Measurements from ENCODE around the gene STAC3.
A peak's percentile ranks its signal among the peaks of the same experiment; 100 is the strongest.

STAC3 gene

DNA sequence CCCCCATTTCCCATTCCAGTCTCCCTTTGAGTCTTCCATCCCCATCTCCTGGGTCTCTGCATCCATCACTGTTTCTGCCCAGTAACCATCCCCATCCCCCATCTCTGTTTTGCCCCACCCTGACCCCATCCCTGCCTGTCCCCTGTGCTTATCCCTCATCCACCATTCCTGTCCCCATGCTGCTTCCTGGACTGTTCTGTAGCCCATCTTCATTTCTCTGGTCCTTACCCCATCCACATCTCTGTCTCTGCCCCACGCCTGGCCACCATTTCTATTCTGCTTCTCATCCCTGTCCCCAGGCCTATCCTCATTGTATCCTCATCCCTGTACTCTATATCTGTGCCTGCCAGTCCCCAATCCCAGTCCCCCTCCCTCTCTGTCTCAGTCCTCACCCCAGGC lies 30.2 kb downstream of the STAC3 start:
- peaks cover 78 to 97% of the 10 kb centered on the region in 2 donors for H3K27me3 ChIP-seq (ENCODE audit: control insufficient read depth in 1 of 2, insufficient read depth in 2 of 2, low read length in 2 of 2)
- no peak overlapping the region for H3K4me3 ChIP-seq (ENCODE audit: low read length in 2 of 2)
- H3K36me3 ChIP-seq (ENCODE audit: control insufficient read depth in 2 of 2, insufficient read depth in 2 of 2, low read length in 2 of 2), result no peaks in the 10 kb centered on the region
- H3K9me3 ChIP-seq (ENCODE audit: control insufficient read depth in 2 of 2, low read length in 2 of 2), result no peaks in the 10 kb centered on the region
- H3K9ac ChIP-seq (ENCODE audit: low read length in 2 of 2), result no peak overlapping the region
- no peak overlapping the region for H3K27ac ChIP-seq (ENCODE audit: low read length)
- peaks cover 22% of the 10 kb centered on the region for H3K4me1 ChIP-seq (ENCODE audit: control insufficient read depth, insufficient read depth, low read length)

DNA sequence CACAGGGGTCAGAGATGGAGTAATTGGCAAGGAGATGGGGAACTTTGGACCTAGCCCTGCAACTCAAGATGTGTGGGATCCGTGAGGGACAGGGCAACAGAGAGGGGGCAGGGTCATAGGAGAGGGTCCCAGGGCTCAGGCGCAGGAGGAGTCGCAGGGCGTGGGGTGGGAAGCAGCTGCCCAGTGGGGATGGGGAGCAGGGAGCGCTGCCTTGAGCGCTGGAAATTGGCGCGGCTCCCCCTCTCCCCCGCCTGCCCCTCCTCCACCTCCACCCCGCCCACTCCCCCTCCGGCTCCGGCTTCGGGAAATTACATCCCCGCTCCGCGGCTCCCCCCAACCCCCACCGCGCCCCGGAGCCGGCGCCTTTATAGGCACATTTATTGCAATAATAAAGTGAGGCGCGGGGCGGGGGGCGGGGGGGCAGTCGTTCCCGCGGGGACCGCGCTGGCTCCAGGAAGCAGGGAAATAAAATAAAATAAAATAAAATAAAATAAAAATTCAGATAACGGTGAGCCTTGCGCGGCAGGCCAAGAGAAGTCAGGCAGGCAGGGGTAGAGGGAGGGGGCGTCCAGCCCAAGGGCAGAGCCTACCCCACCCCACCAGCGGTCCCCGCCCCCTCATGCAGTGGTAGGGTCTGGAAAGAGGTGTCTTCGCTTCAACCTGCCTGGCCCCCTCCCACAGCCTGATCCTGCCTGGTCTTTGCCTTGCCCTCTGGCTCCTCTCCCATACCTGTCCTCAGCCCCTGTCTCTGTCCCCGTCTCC lies 30.8 kb downstream of the STAC3 start:
- peaks cover 80 to 97% of the 10 kb centered on the region in 2 donors for H3K27me3 ChIP-seq (ENCODE audit: control insufficient read depth in 1 of 2, insufficient read depth in 2 of 2, low read length in 2 of 2)
- H3K4me1 ChIP-seq (ENCODE audit: control insufficient read depth, insufficient read depth, low read length), result peaks cover 26% of the 10 kb centered on the region
- H3K27ac ChIP-seq (ENCODE audit: low read length), result no peak overlapping the region

DNA sequence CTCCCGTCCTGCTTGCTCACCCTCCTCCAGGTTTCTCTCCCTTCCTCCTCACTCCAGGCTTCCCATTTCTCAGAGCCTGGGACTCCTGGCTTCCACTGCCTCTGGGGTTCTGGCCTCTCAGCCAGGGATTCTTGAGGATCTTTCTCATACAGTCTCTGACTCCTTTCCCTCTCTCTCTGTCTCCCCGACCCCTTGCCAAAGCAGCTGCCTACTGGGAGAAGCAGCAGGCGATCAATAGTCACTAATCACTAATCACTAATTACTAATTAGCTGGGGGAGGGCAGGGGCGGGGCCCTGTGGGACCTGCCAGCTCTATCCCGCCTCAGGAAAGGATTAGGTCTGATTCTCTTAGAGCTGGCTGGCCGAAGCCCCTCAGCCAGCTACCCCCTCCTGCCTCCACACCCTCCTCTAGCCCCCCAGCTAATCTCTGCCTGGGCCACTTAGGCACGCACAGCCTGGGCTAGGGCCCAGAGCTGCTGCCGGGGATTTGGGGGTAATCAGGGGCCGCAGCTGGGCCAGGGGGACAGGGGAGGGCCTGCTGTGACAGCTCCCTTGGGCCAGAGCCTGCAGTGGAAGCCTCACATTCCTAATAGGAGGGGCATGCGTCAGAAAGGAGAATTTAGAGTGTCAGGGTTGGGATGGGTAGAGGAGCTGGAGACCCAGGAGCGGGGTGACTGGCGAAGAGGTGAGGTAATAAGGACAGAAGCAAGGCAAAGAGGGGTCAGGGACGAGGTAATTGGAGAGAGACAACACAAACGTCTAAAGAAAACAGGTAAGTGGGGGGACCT lies 31.6 kb downstream of the STAC3 start:
- no peaks in the 10 kb centered on the region for H3K9me3 ChIP-seq (ENCODE audit: control insufficient read depth in 2 of 2, low read length in 2 of 2)
- H3K27ac ChIP-seq (ENCODE audit: low read length), result no peak overlapping the region
- H3K9ac ChIP-seq (ENCODE audit: low read length in 2 of 2), result no peak overlapping the region
- H3K36me3 ChIP-seq (ENCODE audit: control insufficient read depth in 2 of 2, insufficient read depth in 2 of 2, low read length in 2 of 2), result no peaks in the 10 kb centered on the region
- peaks cover 27% of the 10 kb centered on the region for H3K4me1 ChIP-seq (ENCODE audit: control insufficient read depth, insufficient read depth, low read length)
- peaks cover 80 to 97% of the 10 kb centered on the region in 2 donors for H3K27me3 ChIP-seq (ENCODE audit: control insufficient read depth in 1 of 2, insufficient read depth in 2 of 2, low read length in 2 of 2)
- H3K4me3 ChIP-seq (ENCODE audit: low read length in 2 of 2), result no peak overlapping the region

More for the DNA sequence above, 30.8 kb downstream of the STAC3 start:
- H3K9me3 ChIP-seq (ENCODE audit: control insufficient read depth in 2 of 2, low read length in 2 of 2), result no peaks in the 10 kb centered on the region
- H3K9ac ChIP-seq (ENCODE audit: low read length in 2 of 2), result no peak overlapping the region
- no peaks in the 10 kb centered on the region for H3K36me3 ChIP-seq (ENCODE audit: control insufficient read depth in 2 of 2, insufficient read depth in 2 of 2, low read length in 2 of 2)
- no peak overlapping the region for H3K4me3 ChIP-seq (ENCODE audit: low read length in 2 of 2)

DNA sequence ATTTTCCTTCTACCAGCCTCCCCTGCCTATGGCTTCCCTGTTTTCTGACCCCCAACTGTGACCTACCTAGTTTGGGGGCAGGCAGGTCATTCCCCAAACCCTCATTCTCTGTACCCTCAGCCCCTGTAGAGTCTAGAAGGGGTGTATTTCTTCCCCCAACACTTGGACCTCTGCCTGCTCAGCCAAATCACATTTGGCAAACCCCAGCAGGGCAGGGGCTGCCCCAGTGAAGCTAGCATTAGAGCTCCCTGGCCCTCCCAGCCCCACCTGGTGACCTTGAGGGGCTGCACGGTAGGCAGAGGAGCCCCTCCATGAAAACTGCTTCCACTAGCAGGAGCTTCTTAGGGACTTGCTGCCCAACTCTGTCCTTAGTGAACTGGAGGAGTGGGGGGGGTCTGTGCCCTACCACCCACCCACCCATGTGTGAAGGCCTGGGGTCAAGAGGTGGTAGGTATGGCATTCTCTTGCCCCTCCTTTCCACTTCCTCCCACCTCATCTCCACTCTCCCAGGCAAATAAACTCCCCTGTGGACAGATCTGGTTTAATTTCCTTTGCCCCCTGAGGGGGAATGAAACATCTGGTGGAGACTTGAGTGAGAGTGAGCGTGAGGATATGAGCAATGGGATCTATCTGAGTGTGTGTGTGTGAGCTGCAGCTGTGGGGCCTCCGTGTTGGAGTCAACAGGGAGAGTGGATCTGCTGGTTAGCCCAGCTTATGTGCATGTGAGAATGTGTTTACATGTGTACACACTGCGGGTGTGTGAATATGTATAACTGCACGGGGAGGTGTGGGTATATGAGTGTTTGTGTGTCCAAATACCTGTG lies 32.7 kb downstream of the STAC3 start:
- Histone ChIP-seq H3K9ac (ENCODE audit: low read length in 2 of 2) (no peak overlapping the region), H3K9me3 (ENCODE audit: control insufficient read depth in 2 of 2, low read length in 2 of 2) (no peaks in the 10 kb centered on the region), H3K4me1 (ENCODE audit: control insufficient read depth, insufficient read depth, low read length) (peaks cover 36% of the 10 kb centered on the region), H3K4me3 (ENCODE audit: low read length in 2 of 2) (no peak overlapping the region), H3K27ac (ENCODE audit: low read length) (no peak overlapping the region), H3K36me3 (ENCODE audit: control insufficient read depth in 2 of 2, insufficient read depth in 2 of 2, low read length in 2 of 2) (no peaks in the 10 kb centered on the region), H3K27me3 (ENCODE audit: control insufficient read depth in 1 of 2, insufficient read depth in 2 of 2, low read length in 2 of 2) (peaks cover 73 to 88% of the 10 kb centered on the region in 2 donors)

DNA sequence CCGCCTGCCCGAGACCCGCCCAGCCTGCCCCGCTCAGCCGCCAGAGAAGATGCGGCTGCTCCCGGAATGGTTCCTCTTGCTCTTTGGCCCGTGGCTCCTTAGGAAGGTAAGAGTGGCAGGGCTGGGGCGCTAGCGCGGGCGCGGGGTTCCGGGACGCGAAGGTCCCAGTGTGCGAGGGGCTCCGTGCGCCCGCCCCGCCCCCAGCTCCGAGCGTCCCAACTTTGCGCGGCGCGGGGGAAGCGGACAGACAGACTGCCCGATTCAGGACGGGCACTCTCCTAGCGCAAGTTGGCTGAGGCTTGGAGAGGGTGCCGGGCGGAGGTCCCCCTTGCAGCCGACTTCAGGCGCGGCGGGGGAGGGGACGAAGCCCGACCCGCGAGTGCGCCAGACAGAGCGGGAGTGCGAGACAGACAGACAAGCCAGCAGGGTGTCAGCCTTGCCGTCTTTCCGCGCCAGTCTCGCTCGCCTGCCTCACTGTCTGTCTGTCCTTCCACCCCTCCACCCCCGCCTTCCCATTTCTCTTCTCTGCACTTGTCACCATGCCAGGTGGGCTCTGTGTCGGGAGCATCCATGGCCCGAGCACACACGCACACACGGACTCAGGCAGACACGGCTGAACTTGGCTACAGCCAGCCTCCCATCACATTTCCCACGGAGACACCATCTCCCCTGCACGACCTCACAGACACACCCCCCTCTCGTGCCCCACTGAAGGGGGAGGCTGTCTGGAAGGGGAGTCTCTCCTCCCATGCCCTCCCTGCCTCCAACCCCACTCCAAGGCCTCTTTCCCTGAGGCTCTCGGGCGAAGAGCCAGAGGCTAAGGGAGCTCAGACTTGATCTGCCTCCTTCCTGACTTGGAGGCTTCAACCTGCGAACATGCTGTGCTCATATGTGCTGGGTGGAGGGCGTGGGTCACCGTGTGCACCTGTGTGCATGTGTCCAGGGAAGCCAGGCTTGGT lies 33.8 kb downstream of the STAC3 start:
- Histone ChIP-seq H3K9ac (ENCODE audit: low read length in 2 of 2) (no peak overlapping the region), H3K27ac (ENCODE audit: low read length) (no peak overlapping the region), H3K4me1 (ENCODE audit: control insufficient read depth, insufficient read depth, low read length) (peaks cover 36% of the 10 kb centered on the region), H3K27me3 (ENCODE audit: control insufficient read depth in 1 of 2, insufficient read depth in 2 of 2, low read length in 2 of 2) (peaks cover 64 to 78% of the 10 kb centered on the region in 2 donors), H3K4me3 (ENCODE audit: low read length in 2 of 2) (peak overlapping the region; percentile 53 to 66), H3K9me3 (ENCODE audit: control insufficient read depth in 2 of 2, low read length in 2 of 2) (no peaks in the 10 kb centered on the region), H3K36me3 (ENCODE audit: control insufficient read depth in 2 of 2, insufficient read depth in 2 of 2, low read length in 2 of 2) (peaks cover 0 to 2% of the 10 kb centered on the region in 2 donors)

- Histone ChIP-seq H3K27ac (ENCODE audit: low read length) (no peak within 1 kb of the TSS), H3K4me3 (ENCODE audit: low read length in 2 of 2) (peak within 1 kb of the TSS; percentile 53 to 66), H3K9ac (ENCODE audit: low read length in 2 of 2) (no peak within 1 kb of the TSS), H3K27me3 (ENCODE audit: control insufficient read depth in 1 of 2, insufficient read depth in 2 of 2, low read length in 2 of 2) (peaks cover 55 to 68% of the 10 kb centered on the region in 2 donors), H3K9me3 (ENCODE audit: control insufficient read depth in 2 of 2, low read length in 2 of 2) (no peaks in the 10 kb centered on the region), H3K36me3 (ENCODE audit: control insufficient read depth in 2 of 2, insufficient read depth in 2 of 2, low read length in 2 of 2) (peaks cover 0 to 6% of the 10 kb centered on the region in 2 donors), H3K4me1 (ENCODE audit: control insufficient read depth, insufficient read depth, low read length) (peaks cover 36% of the 10 kb centered on the region)
Measured at GRCh38 chr12:57216014-57216911, 34.7 kb downstream of the STAC3 start, which contains the start of gene NXPH4. TSS of gene NXPH4 (plus strand) at chr12:57216794. CDS start at chr12:57216970, 176 bp downstream.

DNA sequence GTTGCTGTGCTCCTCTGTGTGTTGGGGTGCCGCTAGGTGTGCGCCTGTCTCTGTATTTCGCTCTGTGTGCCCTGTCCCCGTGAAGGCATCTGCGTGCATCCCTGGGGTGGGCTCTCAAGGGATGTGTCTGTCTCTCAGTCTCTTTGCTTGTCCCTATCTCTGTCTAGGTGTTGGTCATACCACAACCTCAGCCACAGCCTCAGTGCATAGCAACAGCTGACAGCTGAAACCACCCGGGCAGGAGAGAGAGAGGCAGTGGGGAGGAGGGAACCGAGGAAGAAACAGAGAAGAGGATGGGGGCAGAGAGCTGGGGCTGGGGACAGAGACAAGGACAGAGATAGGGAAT lies 35.3 kb downstream of the STAC3 start:
- Histone ChIP-seq H3K27ac (ENCODE audit: low read length) (no peak overlapping the region), H3K27me3 (ENCODE audit: control insufficient read depth in 1 of 2, insufficient read depth in 2 of 2, low read length in 2 of 2) (peaks cover 49 to 62% of the 10 kb centered on the region in 2 donors), H3K4me3 (ENCODE audit: low read length in 2 of 2) (no peak overlapping the region), H3K9ac (ENCODE audit: low read length in 2 of 2) (no peak overlapping the region), H3K4me1 (ENCODE audit: control insufficient read depth, insufficient read depth, low read length) (peaks cover 36% of the 10 kb centered on the region), H3K36me3 (ENCODE audit: control insufficient read depth in 2 of 2, insufficient read depth in 2 of 2, low read length in 2 of 2) (peaks cover 0 to 9% of the 10 kb centered on the region in 2 donors), H3K9me3 (ENCODE audit: control insufficient read depth in 2 of 2, low read length in 2 of 2) (no peaks in the 10 kb centered on the region)

DNA sequence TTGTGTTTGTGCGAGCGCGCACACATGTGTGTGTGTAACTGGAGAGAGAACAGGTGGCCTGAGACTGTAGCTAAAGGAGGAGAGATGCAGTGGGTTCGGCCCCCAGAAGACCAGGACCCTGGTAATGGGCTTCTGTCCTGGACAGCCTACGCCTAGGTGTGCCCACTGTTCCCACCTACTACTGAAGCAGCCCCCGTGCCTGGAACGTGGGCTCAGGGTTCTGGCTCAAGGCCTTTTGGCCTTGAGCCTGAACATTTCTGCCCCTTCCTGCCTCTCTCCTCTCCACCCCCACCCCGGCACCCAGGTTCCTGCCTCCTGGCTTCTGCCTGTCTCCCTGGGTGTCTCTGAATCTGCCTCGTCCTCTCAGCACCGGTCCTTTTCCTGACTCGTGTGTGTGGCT lies 35.9 kb downstream of the STAC3 start:
- Histone ChIP-seq H3K27ac (ENCODE audit: low read length) (no peak overlapping the region), H3K9me3 (ENCODE audit: control insufficient read depth in 2 of 2, low read length in 2 of 2) (no peaks in the 10 kb centered on the region), H3K27me3 (ENCODE audit: control insufficient read depth in 1 of 2, insufficient read depth in 2 of 2, low read length in 2 of 2) (peaks cover 47 to 57% of the 10 kb centered on the region in 2 donors), H3K9ac (ENCODE audit: low read length in 2 of 2) (no peak overlapping the region), H3K36me3 (ENCODE audit: control insufficient read depth in 2 of 2, insufficient read depth in 2 of 2, low read length in 2 of 2) (peaks cover 2 to 9% of the 10 kb centered on the region in 2 donors), H3K4me1 (ENCODE audit: control insufficient read depth, insufficient read depth, low read length) (peaks cover 36% of the 10 kb centered on the region), H3K4me3 (ENCODE audit: low read length in 2 of 2) (no peak overlapping the region)

DNA sequence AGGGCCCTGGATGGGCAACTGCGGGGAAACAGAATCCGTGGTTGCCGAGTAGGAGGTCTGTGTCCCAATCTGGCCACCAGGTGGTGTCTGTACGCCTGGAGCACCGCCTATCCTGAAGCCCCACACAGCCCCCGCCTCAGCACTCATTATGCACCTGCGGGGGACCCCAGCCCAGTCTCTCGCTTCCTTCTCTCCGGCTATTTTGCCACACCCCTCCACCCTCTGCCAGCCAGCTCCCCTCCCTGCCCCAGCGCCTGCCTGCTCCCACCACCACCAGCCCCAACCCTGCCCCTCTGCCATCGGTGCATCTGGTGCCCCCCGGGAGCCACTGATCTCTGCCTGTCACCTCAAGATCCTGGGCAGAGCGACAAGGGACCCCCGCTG lies 36.6 kb downstream of the STAC3 start:
- peaks cover 5 to 14% of the 10 kb centered on the region in 2 donors for H3K36me3 ChIP-seq (ENCODE audit: control insufficient read depth in 2 of 2, insufficient read depth in 2 of 2, low read length in 2 of 2)
- no peak overlapping the region for H3K27ac ChIP-seq (ENCODE audit: low read length)
- no peak overlapping the region for H3K4me3 ChIP-seq (ENCODE audit: low read length in 2 of 2)
- H3K9ac ChIP-seq (ENCODE audit: low read length in 2 of 2), result no peak overlapping the region
- peaks cover 36% of the 10 kb centered on the region for H3K4me1 ChIP-seq (ENCODE audit: control insufficient read depth, insufficient read depth, low read length)
- no peaks in the 10 kb centered on the region for H3K9me3 ChIP-seq (ENCODE audit: control insufficient read depth in 2 of 2, low read length in 2 of 2)
- peaks cover 41 to 51% of the 10 kb centered on the region in 2 donors for H3K27me3 ChIP-seq (ENCODE audit: control insufficient read depth in 1 of 2, insufficient read depth in 2 of 2, low read length in 2 of 2)

All from stomach smooth muscle (tissue), 2 donors.